GM12874 (cell line): Measurements from ENCODE around the gene EIF3A.

ENCODE experiments used
- CTCF ChIP-seq: IDR thresholded peaks from 2 replicates; pipeline ENCODE4 v1.5.1; 2011; ENCODE audit warnings: low read depth, mild to moderate bottlenecking, control low read depth, low read length, moderate library complexity; ENCODE audit not compliant: insufficient read depth

Gene EIF3A

GRCh38 chr10:119103903-119104653, 23.5 kb upstream of the EIF3A start, which contains the start of gene DENND10:
Gene DENND10, plus strand, starts transcription at chr10:119104113. Its CDS starts 30 bp downstream, at chr10:119104143.
- TF ChIP-seq CTCF = no peak

- TF ChIP-seq CTCF = no peak
Measured at GRCh38 chr10:119103241-119103902, 22.8 kb upstream of the EIF3A start.

- no peak for TF ChIP-seq CTCF
Measured at GRCh38 chr10:119101366-119102098, 20.9 kb upstream of the EIF3A start.

- TF ChIP-seq CTCF = no peak
Measured at GRCh38 chr10:119100434-119101238, 20.0 kb upstream of the EIF3A start.

- TF ChIP-seq CTCF = no peak
Measured at GRCh38 chr10:119098576-119098975, 18.0 kb upstream of the EIF3A start.

- no peak for TF ChIP-seq CTCF
Measured at GRCh38 chr10:119095640-119096039, 15.0 kb upstream of the EIF3A start.
